GM23248 (cell line): Measurements from ENCODE around the gene RAD51B. TPM values are rescaled to one million over a fixed set of nuclear protein-coding genes. Genes with fewer than 3 reads are reported as not detected.
A peak's percentile ranks its signal among the peaks of the same experiment; 100 is the strongest.

ENCODE experiments used
- DNase-seq: peaks from one replicate; pipeline ENCODE4 v3.0.0-alpha.2; 2015
- H2AFZ ChIP-seq: fragments of 200-600 bp; sonication (generic); 2 replicates; pipeline ENCODE4 v1.6.1; 2016; ENCODE audit warnings: antibody characterized with exemption
- H3F3A ChIP-seq: fragments of 200-600 bp; sonication (generic); 2 replicates; pipeline ENCODE4 v1.6.1; 2016; ENCODE audit warnings: mild to moderate bottlenecking, antibody characterized with exemption, mixed run types; ENCODE audit not compliant: insufficient read depth
- H3K27ac ChIP-seq: fragments of 200-600 bp; sonication (generic); 2 replicates; pipeline ENCODE4 v1.5.1; 2016; ENCODE audit warnings: mild to moderate bottlenecking
- H3K27me3 ChIP-seq: fragments of 200-600 bp; sonication (generic); replicated peaks from 2 replicates; pipeline ENCODE4 v1.6.1; 2016; ENCODE audit warnings: mild to moderate bottlenecking; ENCODE audit not compliant: insufficient read depth
- H3K36me3 ChIP-seq: fragments of 200-600 bp; sonication (generic); 2 replicates; pipeline ENCODE4 v1.6.1; 2016; ENCODE audit warnings: low read depth, mild to moderate bottlenecking
- H3K4me1 ChIP-seq: fragments of 200-600 bp; sonication (generic); 2 replicates; pipeline ENCODE4 v1.6.1; 2016; ENCODE audit warnings: mild to moderate bottlenecking; ENCODE audit not compliant: insufficient read depth
- H3K4me2 ChIP-seq: fragments of 200-600 bp; sonication (generic); one replicate; pipeline ENCODE4 v1.6.1; 2016; ENCODE audit warnings: mild to moderate bottlenecking; ENCODE audit not compliant: unreplicated experiment
- H3K4me3 ChIP-seq: fragments of 200-600 bp; sonication (generic); 2 replicates; pipeline ENCODE4 v1.5.1; 2016; ENCODE audit warnings: mild to moderate bottlenecking
- H3K79me2 ChIP-seq: fragments of 200-600 bp; sonication (generic); 2 replicates; pipeline ENCODE4 v1.6.1; 2016; ENCODE audit warnings: mild to moderate bottlenecking; ENCODE audit not compliant: insufficient read depth
- H3K9ac ChIP-seq: fragments of 200-600 bp; sonication (generic); 2 replicates; pipeline ENCODE4 v1.6.1; 2016; ENCODE audit warnings: mild to moderate bottlenecking
- H3K9me2 ChIP-seq: fragments of 200-600 bp; sonication (generic); 2 replicates; pipeline ENCODE4 v1.6.1; 2016; ENCODE audit warnings: mixed run types, mild to moderate bottlenecking, moderate library complexity; ENCODE audit not compliant: insufficient read depth
- H3K9me3 ChIP-seq: fragments of 200-600 bp; sonication (generic); one replicate; pipeline ENCODE4 v1.6.1; 2017; ENCODE audit warnings: low read depth
- H4K20me1 ChIP-seq: fragments of 200-600 bp; sonication (generic); 2 replicates; pipeline ENCODE4 v1.6.0; 2016; ENCODE audit not compliant: insufficient read depth
- EZH2 ChIP-seq: fragments of 200-600 bp; sonication (generic); IDR thresholded peaks from 2 replicates; pipeline ENCODE4 v1.6.1; 2018; ENCODE audit warnings: antibody characterized with exemption, mild to moderate bottlenecking; ENCODE audit not compliant: insufficient read depth, poor library complexity, severe bottlenecking
- EZH2phosphoT487 ChIP-seq: fragments of 200-600 bp; sonication (generic); IDR thresholded peaks from 2 replicates; pipeline ENCODE4 v1.6.1; 2018; ENCODE audit warnings: antibody characterized with exemption, moderate library complexity, mild to moderate bottlenecking, low read depth; ENCODE audit not compliant: insufficient read depth
- WGBS, 2 experiments: methylation state at CpG; one replicate each; pipeline ENCODE4 v1.1.6; 2015 to 2017; ENCODE audit warnings: low lambda C conversion rate in 2 of 2, low coverage in 1 of 2; ENCODE audit errors: missing lambda C conversion rate in 2 of 2; 5-methylcytosine and 5-hydroxymethylcytosine counted together
- in situ Hi-C: fragments of 300-500 bp; cut with MboI; formaldehyde crosslinking; loops from 2 replicates; pipeline ENCODE4 v1.15.0; 2020
- polyA plus RNA-seq: library from polyadenylated mRNA; unstranded; fragments of >200 nt; fragmentation: Nextera tagmentation; extraction: Ambion mirVana; gene quantifications from 2 replicates; pipeline ENCODE4 v1.2.1, GENCODE V29; 2016
- total RNA-seq: library from RNA; depleted of rRNA; stranded (reverse); fragments of >200 nt; shearing (Covaris generic); gene quantifications from 2 replicates; pipeline ENCODE4 v1.2.3, GENCODE V29; 2014

The RAD51B gene
- total and polyA plus RNA-seq, 2 experiments from 2014 or later: 4.0 to 8.8 TPM

DNA sequence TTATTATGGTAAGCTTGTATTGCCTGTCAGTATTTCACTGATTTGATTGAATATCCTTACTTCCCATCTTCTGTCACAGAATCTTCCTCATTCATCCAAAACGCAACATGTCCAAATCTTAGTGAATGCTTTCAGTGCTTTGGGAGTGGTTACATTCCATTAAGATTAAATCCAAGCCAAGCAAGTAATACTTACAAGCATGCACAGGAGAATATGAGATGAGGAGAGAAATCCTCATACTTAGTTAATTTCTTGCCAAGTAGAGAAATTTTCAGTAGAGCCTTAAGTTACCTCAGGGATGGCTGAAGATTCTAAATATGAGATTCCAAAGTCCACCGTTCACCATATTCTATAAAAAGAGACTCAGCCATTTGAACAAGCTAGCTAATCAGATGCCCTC is 316.0 kb downstream of the RAD51B start:
- Histone ChIP-seq H3K9me3 (no peaks in the 10 kb centered on the region), H3K4me1 (peaks cover 49% of the 10 kb centered on the region), H3K79me2 (no peaks in the 10 kb centered on the region), H3K9me2 (no peaks in the 10 kb centered on the region), H2AFZ (peak overlapping the region; percentile 6), H3K4me2 (peak overlapping the region; percentile 65), H3K4me3 (no peak overlapping the region; the same call in 1 of the 2 replicates), H3F3A (peaks cover 33% of the 10 kb centered on the region), H3K9ac (0 out of 2 replicates have a peak overlapping the region, but pooled peaks have one; percentile 28), H4K20me1 (no peaks in the 10 kb centered on the region), H3K27ac (peak overlapping the region; percentile 65), H3K36me3 (no peaks in the 10 kb centered on the region), H3K27me3 (no peaks in the 10 kb centered on the region)
- TF ChIP-seq EZH2phosphoT487: no peak
- TF ChIP-seq EZH2: no peak
- peak; percentile 73 for DNase-seq
- in situ Hi-C loops: no loop called here
- WGBS, 2 experiments: 17 to 20% methylated on average over 2 of the region's 2 CpGs

GRCh38 chr14:68137704-68138619 is 318.4 kb downstream of the RAD51B start:
- H3F3A ChIP-seq: peaks cover 48% of the 10 kb centered on the region
- in situ Hi-C loops: no loop called here
- no peaks in the 10 kb centered on the region for H4K20me1 ChIP-seq
- 2 to 5% methylated on average over 3 of the region's 3 CpGs for WGBS, 2 experiments
- no peak overlapping the region for H3K4me3 ChIP-seq
- peak overlapping the region; percentile 54 for H3K4me2 ChIP-seq
- no peaks in the 10 kb centered on the region for H3K36me3 ChIP-seq
- DNase-seq: peak; percentile 98
- peak overlapping the region; percentile 98 for H3K27ac ChIP-seq
- H2AFZ ChIP-seq: no peak overlapping the region
- H3K9me2 ChIP-seq: no peaks in the 10 kb centered on the region
- H3K9ac ChIP-seq: peak overlapping the region; percentile 59
- H3K27me3 ChIP-seq: no peaks in the 10 kb centered on the region
- no peaks in the 10 kb centered on the region for H3K79me2 ChIP-seq
- peaks cover 73% of the 10 kb centered on the region for H3K4me1 ChIP-seq
- no peak for TF ChIP-seq EZH2phosphoT487
- no peak for TF ChIP-seq EZH2
- no peaks in the 10 kb centered on the region for H3K9me3 ChIP-seq

- peak; percentile 24 for DNase-seq
- TF ChIP-seq EZH2phosphoT487: no peak
- TF ChIP-seq EZH2: no peak
- Histone ChIP-seq H3K9me2 (no peaks in the 10 kb centered on the region), H3K36me3 (no peaks in the 10 kb centered on the region), H3K27ac (peak overlapping the region; percentile 98), H3K4me3 (no peak overlapping the region), H3F3A (peaks cover 63% of the 10 kb centered on the region), H3K4me1 (peaks cover 89% of the 10 kb centered on the region), H3K4me2 (peak overlapping the region; percentile 9), H3K27me3 (no peaks in the 10 kb centered on the region), H3K79me2 (no peaks in the 10 kb centered on the region), H2AFZ (no peak overlapping the region), H3K9ac (peak overlapping the region; percentile 49), H3K9me3 (no peaks in the 10 kb centered on the region), H4K20me1 (no peaks in the 10 kb centered on the region)
- 25 to 29% methylated on average over 4 of the region's 4 CpGs for WGBS, 2 experiments
- in situ Hi-C loops: no loop called here
Observed at GRCh38 chr14:68139431-68140075, 320.0 kb downstream of the RAD51B start.

DNA sequence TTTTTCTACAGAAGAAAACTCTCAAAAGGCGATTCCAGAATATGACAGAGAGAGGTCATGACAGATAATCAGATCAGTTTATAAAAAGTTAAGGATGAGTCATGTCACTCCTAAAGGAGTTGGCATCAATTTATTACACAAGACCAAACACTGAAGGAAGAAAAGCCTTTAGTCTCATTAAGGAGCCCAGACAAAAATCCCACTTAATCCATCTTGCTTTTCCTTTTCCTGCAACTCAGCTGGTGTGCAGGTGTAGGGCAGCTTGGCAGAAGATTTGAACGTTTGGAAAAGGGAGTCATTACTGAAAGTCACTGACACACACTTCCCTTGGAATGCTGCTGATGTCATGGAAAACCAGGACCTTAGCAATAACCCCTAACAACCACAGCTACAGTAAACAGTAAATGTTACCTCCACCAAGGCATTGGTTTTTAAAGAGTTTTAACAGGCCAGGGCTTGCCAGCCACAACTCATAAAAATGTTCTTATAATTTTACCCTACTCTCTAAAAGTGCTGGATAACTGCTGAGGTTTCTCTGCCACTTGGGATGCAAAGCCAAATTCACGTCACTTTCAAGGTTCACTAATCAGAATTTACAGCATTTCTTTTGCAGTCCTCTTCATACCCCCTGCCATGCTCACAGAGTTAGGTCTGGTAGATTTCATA is 320.6 kb downstream of the RAD51B start:
- peak overlapping the region; percentile 84 for H3K9ac ChIP-seq
- DNase-seq: peak; percentile 96
- H3K4me3 ChIP-seq: 0 out of 2 replicates have a peak overlapping the region, but pooled peaks have one; percentile 10
- H2AFZ ChIP-seq: no peak overlapping the region
- no peaks in the 10 kb centered on the region for H4K20me1 ChIP-seq
- H3K27ac ChIP-seq: peak overlapping the region; percentile 98
- no peaks in the 10 kb centered on the region for H3K27me3 ChIP-seq
- H3K9me2 ChIP-seq: no peaks in the 10 kb centered on the region
- TF ChIP-seq EZH2phosphoT487 (no peak), EZH2 (no peak)
- 5 to 9% methylated on average over 3 of the region's 3 CpGs for WGBS, 2 experiments
- H3K4me2 ChIP-seq: peak overlapping the region; percentile 67
- H3K79me2 ChIP-seq: no peaks in the 10 kb centered on the region
- peaks cover 68% of the 10 kb centered on the region for H3F3A ChIP-seq
- H3K36me3 ChIP-seq: no peaks in the 10 kb centered on the region
- in situ Hi-C loops: no loop called here
- H3K4me1 ChIP-seq: peaks cover 90% of the 10 kb centered on the region
- no peaks in the 10 kb centered on the region for H3K9me3 ChIP-seq
